GM18499 (cell line): ENCODE measurements around the gene HUS1B.

ENCODE experiments used
- ATAC-seq: cut with Tn5 transposase; IDR thresholded peaks from one replicate; pipeline ENCODE4 v1.9.1; 2021; ENCODE audit warnings: moderate number of reproducible peaks; ENCODE audit not compliant: insufficient read depth, unreplicated experiment

Gene HUS1B

GRCh38 chr6:628766-629165 is 28.1 kb downstream of the HUS1B start:
- ATAC-seq, result no peak

GRCh38 chr6:626236-626635 is 30.7 kb downstream of the HUS1B start:
- no peak for ATAC-seq

GRCh38 chr6:624979-625378 is 31.9 kb downstream of the HUS1B start:
- no peak for ATAC-seq

GRCh38 chr6:622462-622861 is 34.4 kb downstream of the HUS1B start:
- no peak for ATAC-seq

- ATAC-seq, result no peak
These were observed 35.0 kb downstream of the HUS1B start for GRCh38 chr6:621931-622330.

GRCh38 chr6:620950-621349 is 36.0 kb downstream of the HUS1B start:
- ATAC-seq, result no peak

GRCh38 chr6:620166-620565 is 36.7 kb downstream of the HUS1B start:
- no peak for ATAC-seq

- no peak for ATAC-seq
These were observed 39.3 kb downstream of the HUS1B start for GRCh38 chr6:617456-618100.

GRCh38 chr6:613981-614380 is 42.9 kb downstream of the HUS1B start:
- no peak for ATAC-seq

- ATAC-seq, result no peak
These were observed 45.0 kb downstream of the HUS1B start for GRCh38 chr6:611928-612327.

GRCh38 chr6:610882-611281 is 46.0 kb downstream of the HUS1B start:
- ATAC-seq, result no peak

- ATAC-seq, result no peak
These were observed 47.0 kb downstream of the HUS1B start for GRCh38 chr6:609905-610304.

- ATAC-seq, result no peak
These were observed 50.0 kb downstream of the HUS1B start for GRCh38 chr6:606829-607379.
